Astrocyte of the hippocampus (primary cell): ENCODE data around the gene UBE3D.
A peak's percentile ranks its signal among the peaks of the same experiment; 100 is the strongest.
"Not testable (repeated sequence)": the region's sequence is repeated elsewhere in the genome, so short reads cannot be mapped to it uniquely, and the experiment has no call there.

ENCODE experiments used
- DNase-seq: peaks from one replicate; pipeline ENCODE4 v3.0.0; 2011; ENCODE audit warnings: low read depth, low spot score

UBE3D gene

GRCh38 chr6:82978362-82978945 is 87.2 kb downstream of the UBE3D start:
- no peak for DNase-seq

GRCh38 chr6:82976179-82976578 is 89.5 kb downstream of the UBE3D start:
- DNase-seq, result no peak

- no peak for DNase-seq
These were observed 93.7 kb downstream of the UBE3D start for GRCh38 chr6:82971877-82972460.

- DNase-seq, result no peak
These were observed 94.8 kb downstream of the UBE3D start for GRCh38 chr6:82970839-82971238.

- no peak for DNase-seq
These were observed 96.9 kb downstream of the UBE3D start for GRCh38 chr6:82968708-82969107.

GRCh38 chr6:82963191-82963925 is 102.3 kb downstream of the UBE3D start:
- no peak for DNase-seq

- peak; percentile 87 for DNase-seq
These were observed 106.2 kb downstream of the UBE3D start for GRCh38 chr6:82959385-82959941.

- no peak for DNase-seq
These were observed 107.1 kb downstream of the UBE3D start for GRCh38 chr6:82958551-82958950.

GRCh38 chr6:82957868-82958245 is 107.8 kb downstream of the UBE3D start:
- no peak for DNase-seq

GRCh38 chr6:82957171-82957867 is 108.3 kb downstream of the UBE3D start:
- peak; percentile 17 for DNase-seq

- DNase-seq, result peak; percentile 45
These were observed 109.8 kb downstream of the UBE3D start for GRCh38 chr6:82955841-82956240.

GRCh38 chr6:82954937-82955577 is 110.6 kb downstream of the UBE3D start:
- peak; percentile 64 for DNase-seq

GRCh38 chr6:82954356-82954755 is 111.3 kb downstream of the UBE3D start:
- DNase-seq, result no peak

- no peak for DNase-seq
These were observed 111.8 kb downstream of the UBE3D start for GRCh38 chr6:82953871-82954270.

- DNase-seq, result no peak
These were observed 113.7 kb downstream of the UBE3D start for GRCh38 chr6:82951935-82952334.

- peak; percentile 44 for DNase-seq
These were observed 114.3 kb downstream of the UBE3D start for GRCh38 chr6:82951389-82951788.

- not testable (repeated sequence) for DNase-seq
These were observed 134.7 kb downstream of the UBE3D start for GRCh38 chr6:82930915-82931314.

GRCh38 chr6:82924799-82925535 is 140.7 kb downstream of the UBE3D start:
- DNase-seq, result no peak

- no peak for DNase-seq
These were observed 144.4 kb downstream of the UBE3D start for GRCh38 chr6:82921258-82921657.

- DNase-seq, result peak; percentile 10
These were observed 148.1 kb downstream of the UBE3D start for GRCh38 chr6:82917346-82918064.
